SK-N-SH (cell line): ENCODE results near the gene ARSJ.
"Not testable (repeated sequence)": the region's sequence is repeated elsewhere in the genome, so short reads cannot be mapped to it uniquely, and the experiment has no call there.

Source experiments
- CTCF ChIP-seq: fragments of 200-600 bp; sonication (generic); IDR thresholded peaks from 2 replicates; pipeline ENCODE4 v1.6.1; 2017; ENCODE audit warnings: antibody characterized with exemption, mild to moderate bottlenecking, moderate library complexity
- FOXJ3 ChIP-seq: sonication (generic); formaldehyde crosslinking; IDR thresholded peaks from 2 replicates; pipeline ENCODE4 v1.5.1; 2020; ENCODE audit warnings: mild to moderate bottlenecking, missing genetic modification reagents
- GABPA ChIP-seq: IDR thresholded peaks from 2 replicates; pipeline ENCODE4 v1.4.0; 2012; ENCODE audit warnings: low read depth, mild to moderate bottlenecking
- YY1 ChIP-seq: IDR thresholded peaks from 2 replicates; pipeline ENCODE4 v1.4.0; 2012; ENCODE audit warnings: low read depth, mild to moderate bottlenecking

- TF ChIP-seq FOXJ3 (CRISPR knock-in tag); CTCF; GABPA; YY1: not testable (repeated sequence)
These were observed 33.8 kb upstream of the ARSJ start for GRCh38 chr4:114013201-114013600.
